NCI-H2196 treated with DMSO at 0.1 percent for 48 hours (cell line): ENCODE results near the gene RPS15A.
"Not testable (repeated sequence)": the region's sequence is repeated elsewhere in the genome, so short reads cannot be mapped to it uniquely, and the experiment has no call there.

Experiments
- DNase-seq: peaks from one replicate; lab custom pipeline; 2025; ENCODE audit not compliant: unreplicated experiment; lab: John Stamatoyannopoulos, UW

The RPS15A gene

GRCh38 chr16:18797746-18798145 lies 7.6 kb upstream of the RPS15A start:
- no peak for DNase-seq

DNA sequence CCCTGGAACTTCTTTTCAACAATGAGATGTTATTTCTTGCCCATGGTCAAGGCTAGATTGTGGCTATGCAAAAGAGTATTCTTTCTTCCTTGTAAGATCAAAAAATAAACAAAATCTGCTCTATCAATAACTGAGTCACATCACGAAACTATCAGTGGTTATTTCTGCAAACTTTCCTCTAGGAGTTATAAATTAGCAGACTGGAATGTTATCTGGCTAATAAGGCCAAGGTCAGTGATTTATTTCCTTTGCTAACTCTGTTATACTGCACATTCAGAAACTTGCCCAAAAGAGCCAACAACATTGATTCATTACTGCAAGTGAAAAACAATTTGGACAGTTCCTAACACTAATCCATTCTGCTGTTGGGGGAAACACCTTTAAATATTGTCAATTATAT lies 6.2 kb upstream of the RPS15A start:
- no peak for DNase-seq

DNA sequence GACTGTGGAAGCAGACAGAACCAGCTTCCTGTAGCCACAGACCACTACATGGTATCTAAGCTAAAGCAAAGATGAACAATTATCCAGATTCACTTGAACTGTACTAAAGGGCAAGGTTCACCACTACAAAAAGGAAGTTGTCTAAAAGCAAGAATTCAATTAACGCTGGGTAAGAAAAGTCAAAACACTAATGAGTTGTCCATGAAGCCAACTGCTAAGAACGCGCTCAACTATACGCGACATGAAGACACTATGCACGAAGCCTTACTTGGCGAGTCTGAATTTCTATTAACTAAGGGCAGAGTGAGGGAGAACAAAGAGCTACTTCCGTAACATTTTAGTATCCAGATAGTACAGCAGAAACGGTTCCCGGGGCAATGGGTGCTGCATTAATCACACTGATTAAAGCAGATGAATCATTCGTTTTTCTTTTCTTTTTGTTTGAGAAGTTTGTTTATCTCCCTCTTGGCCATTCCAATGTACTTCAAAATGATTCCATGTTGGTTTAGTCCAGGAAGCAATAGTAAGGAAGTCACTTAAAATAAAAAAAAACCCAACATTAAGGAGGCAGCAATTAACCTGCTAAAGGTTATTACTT lies 2.8 kb upstream of the RPS15A start:
- DNase-seq: no peak

DNA sequence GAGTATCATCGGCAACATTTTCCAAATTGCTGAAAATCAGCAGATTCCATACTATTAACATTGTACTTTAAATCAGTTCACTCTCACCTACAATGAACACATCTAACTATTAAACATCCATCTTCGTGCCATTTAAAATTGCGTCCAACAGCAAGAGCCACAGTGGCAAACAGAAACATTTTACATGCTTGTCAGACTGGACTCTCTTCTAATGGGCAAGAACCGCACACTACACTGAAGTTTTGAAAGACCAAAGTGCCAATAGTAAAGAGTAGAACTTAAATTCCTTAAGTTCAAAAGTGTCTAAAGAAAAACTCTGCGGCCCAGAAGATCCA lies 652 bp downstream of the RPS15A start:
- DNase-seq: no peak

GRCh38 chr16:18788828-18789514 lies 1.2 kb downstream of the RPS15A start:
- no peak for DNase-seq

GRCh38 chr16:18784917-18785623 lies 5.1 kb downstream of the RPS15A start:
- no peak for DNase-seq

GRCh38 chr16:18783430-18784341 lies 6.4 kb downstream of the RPS15A start:
- no peak for DNase-seq

GRCh38 chr16:18782697-18783429 lies 7.3 kb downstream of the RPS15A start:
- no peak for DNase-seq

DNA sequence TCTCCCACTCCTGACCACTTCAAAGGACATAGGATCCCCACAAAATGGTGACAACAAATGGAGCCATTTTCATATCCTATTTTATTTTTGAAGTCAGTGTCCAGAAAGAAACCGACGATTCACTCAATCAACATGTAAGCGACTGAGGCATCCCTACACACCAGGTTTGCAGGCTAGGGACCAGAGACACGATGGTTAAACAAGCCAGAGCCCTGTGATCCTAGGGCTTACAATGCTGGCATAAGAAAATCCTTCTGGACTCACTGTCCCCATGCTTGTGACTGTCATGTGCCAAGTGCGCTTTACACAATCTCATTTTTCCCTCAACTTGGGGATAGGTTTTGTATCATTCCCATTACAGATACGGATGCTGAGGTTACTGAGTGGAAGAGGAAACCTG lies 8.9 kb downstream of the RPS15A start:
- DNase-seq: not testable (repeated sequence)

DNA sequence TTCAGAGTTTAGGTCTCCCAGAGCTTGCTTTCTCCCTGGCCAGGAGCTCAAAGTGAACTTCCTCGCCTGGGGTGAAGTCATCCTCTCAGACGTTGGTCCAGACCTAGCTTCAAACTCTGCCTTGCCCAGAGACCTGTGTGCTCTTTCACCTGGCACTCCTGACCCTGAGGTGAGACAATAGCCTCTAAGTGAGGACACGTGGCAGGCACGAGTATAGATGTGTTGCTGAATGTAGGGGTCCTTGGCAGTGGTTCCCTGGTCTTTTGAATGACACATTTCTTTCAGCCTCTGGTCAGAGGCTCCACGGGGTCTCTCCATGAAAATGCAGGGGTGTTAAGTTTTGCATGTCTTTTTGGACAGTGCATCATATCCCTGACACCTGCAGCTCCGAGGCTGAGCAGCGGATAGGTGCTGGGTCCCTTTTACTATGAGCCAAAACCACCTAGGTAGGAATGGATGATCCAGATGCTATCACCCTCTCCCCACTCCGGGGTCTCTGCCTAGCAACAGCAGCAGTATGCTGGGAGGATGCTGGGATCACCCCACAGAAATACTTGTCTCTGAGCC lies 9.6 kb downstream of the RPS15A start:
- not testable (repeated sequence) for DNase-seq

- DNase-seq: not testable (repeated sequence)
Observed at GRCh38 chr16:18777664-18778063, 12.5 kb downstream of the RPS15A start.

- not testable (repeated sequence) for DNase-seq
Observed at GRCh38 chr16:18776334-18776733, 13.8 kb downstream of the RPS15A start.

DNA sequence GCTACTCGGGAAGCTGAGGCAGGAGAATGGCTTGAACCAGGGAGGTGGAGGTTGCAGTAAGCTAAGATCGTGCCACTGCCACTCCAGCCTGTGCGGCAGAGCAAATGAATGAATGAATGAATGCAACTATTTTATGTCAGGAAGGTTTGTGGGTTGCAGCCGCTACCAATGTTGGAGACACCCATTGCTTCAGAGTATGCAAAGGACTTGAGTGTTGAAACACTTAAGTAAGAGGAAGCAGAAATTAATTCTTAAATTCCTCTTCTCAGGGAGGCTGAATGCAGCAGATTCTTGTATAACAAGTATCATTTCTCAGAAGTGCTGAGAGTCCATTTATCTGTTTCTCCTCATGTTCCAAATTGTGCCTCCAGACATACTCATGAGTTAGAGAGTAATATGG lies 15.5 kb downstream of the RPS15A start:
- not testable (repeated sequence) for DNase-seq

- DNase-seq: not testable (repeated sequence)
Observed at GRCh38 chr16:18772171-18772570, 18.0 kb downstream of the RPS15A start.

GRCh38 chr16:18770336-18770962 lies 19.7 kb downstream of the RPS15A start:
- DNase-seq: not testable (repeated sequence)

DNA sequence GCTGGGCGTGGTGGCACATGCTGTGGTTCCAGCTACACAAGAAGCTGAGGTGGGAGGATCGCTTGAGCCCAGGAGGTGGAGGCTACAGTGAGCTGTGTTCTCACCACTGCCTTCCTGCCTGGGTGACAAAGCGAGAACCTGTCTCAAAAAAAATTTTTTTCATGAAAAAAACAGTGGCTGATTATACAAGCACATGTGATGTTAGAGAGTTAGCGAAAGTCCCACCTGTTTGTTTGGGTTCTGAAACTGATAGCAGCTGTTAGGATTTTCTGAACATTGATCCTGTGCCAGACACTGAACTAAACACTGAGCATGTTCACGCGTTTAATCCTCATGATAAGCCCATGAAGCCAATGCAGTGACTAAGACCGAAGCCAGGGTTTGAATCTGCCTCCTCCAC lies 22.9 kb downstream of the RPS15A start:
- not testable (repeated sequence) for DNase-seq

DNA sequence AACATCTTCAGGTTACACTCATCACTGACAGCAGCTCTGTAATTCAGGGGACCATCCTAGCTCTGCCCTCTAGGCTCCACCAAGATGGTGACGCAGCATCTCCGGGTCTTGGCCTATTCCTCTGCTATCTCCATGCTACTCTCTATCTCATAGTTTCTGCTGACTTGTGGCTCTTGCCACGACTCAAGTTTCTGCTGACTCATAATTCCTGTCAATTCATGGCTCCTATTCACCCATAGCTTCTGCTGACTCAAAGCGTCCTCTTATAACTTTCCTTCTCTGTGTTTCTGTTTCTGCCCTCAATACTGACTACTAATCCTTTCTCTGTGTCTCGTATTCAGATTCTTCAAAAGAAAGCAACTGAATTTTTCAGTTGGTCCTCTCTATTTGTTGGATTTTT lies 27.4 kb downstream of the RPS15A start:
- not testable (repeated sequence) for DNase-seq

DNA sequence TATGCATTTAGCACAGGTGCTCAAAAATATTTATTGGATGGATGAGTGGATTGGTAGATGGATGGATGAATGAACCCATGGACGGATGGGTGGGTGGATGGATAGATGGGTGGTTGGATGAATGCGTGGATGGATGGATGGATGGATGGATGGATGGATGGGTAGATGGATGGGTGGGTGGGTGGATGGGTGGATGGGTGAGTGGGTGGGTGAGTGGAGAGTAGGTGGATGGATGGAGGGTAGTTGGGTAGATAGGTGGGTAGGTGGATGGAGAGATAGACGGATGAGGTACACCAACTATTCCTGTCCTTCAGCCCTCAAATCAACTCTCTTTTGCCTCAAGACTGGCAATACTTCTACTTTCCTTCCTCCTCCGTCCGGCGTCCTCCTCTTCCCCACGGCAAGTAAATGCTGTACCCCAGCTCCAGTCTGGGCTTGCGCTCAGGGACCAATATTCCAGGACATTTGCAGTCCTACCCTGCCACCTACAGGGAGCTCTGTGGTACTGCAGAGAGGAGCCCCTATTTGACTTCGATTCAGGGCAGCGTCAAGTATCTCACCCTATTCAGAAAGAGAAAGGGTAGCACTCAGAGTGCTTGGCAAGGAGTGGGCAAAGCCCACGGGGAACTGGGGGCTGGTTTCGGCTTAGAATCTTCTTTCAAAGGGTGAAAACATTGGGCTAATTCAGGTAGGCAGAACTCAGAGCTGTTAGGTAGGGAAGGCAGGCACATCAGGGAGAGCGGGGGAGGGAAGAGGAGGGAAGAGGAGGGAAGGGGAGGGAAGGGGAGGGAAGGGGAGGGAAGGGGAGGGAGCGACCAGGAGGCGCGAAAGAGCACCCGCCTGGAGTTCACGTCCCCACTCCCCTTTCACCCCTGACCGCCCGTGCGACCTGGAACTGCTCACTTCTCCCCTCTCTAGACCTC lies 30.3 kb downstream of the RPS15A start:
- peak; percentile 3 for DNase-seq
